Cardiac fibroblast (primary cell): Measurements from ENCODE around the gene IL23R.

ENCODE experiments used
- DNase-seq, 2 donors: peaks; one replicate each; pipeline versions ENCODE4 v3.0.0 to v3.0.0-alpha.2; 2010; ENCODE audit warnings: low read depth in 2 of 2
- H3K4me3 ChIP-seq, 2 donors: replicated peaks in 1 of 2; 1 replicate in 1 of 2; 2 replicates in 1 of 2; pipeline ENCODE4 v1.5.1; 2011; ENCODE audit warnings: low read depth in 2 of 2, low read length in 2 of 2, mild to moderate bottlenecking in 2 of 2, moderate library complexity in 1 of 2
- TF ChIP-seq, protein P1 (sequence below): IDR thresholded peaks from one replicate; pipeline ENCODE4 v1.5.1; 2011; ENCODE audit warnings: low read depth, mild to moderate bottlenecking, low read length, inconsistent platforms

The IL23R gene

GRCh38 chr1:67191668-67192520, 25.6 kb downstream of the IL23R start:
- TF ChIP-seq, protein P1, sequence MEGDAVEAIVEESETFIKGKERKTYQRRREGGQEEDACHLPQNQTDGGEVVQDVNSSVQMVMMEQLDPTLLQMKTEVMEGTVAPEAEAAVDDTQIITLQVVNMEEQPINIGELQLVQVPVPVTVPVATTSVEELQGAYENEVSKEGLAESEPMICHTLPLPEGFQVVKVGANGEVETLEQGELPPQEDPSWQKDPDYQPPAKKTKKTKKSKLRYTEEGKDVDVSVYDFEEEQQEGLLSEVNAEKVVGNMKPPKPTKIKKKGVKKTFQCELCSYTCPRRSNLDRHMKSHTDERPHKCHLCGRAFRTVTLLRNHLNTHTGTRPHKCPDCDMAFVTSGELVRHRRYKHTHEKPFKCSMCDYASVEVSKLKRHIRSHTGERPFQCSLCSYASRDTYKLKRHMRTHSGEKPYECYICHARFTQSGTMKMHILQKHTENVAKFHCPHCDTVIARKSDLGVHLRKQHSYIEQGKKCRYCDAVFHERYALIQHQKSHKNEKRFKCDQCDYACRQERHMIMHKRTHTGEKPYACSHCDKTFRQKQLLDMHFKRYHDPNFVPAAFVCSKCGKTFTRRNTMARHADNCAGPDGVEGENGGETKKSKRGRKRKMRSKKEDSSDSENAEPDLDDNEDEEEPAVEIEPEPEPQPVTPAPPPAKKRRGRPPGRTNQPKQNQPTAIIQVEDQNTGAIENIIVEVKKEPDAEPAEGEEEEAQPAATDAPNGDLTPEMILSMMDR, result no peak
- peak in 1 of 2 donors; percentile 40 for DNase-seq
- no peak overlapping the region for H3K4me3 ChIP-seq

DNA sequence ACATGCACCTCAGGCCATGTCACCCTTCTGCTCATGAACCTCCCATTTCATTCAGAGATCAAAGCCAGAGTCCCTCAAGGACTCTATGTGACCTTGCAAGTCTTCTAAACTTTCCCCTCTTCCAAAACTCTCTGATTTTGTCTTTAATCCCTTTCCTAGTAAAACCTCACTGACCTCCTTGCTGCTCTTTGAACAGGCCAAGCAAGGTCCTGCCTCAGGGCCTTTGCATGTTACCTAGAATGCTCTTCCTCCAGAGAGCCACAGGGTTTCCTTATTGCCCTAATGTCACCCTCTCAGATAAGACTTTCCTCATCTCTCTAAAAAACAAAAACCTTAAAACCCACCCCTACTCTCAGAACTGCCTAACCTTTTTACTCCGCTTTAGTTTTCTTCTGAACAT, 26.6 kb downstream of the IL23R start:
- no peak for DNase-seq
- TF ChIP-seq, protein P1, result no peak
- H3K4me3 ChIP-seq, result no peak overlapping the region

- TF ChIP-seq, protein P1, result no peak
These were observed 27.4 kb downstream of the IL23R start for GRCh38 chr1:67193704-67194103.

DNA sequence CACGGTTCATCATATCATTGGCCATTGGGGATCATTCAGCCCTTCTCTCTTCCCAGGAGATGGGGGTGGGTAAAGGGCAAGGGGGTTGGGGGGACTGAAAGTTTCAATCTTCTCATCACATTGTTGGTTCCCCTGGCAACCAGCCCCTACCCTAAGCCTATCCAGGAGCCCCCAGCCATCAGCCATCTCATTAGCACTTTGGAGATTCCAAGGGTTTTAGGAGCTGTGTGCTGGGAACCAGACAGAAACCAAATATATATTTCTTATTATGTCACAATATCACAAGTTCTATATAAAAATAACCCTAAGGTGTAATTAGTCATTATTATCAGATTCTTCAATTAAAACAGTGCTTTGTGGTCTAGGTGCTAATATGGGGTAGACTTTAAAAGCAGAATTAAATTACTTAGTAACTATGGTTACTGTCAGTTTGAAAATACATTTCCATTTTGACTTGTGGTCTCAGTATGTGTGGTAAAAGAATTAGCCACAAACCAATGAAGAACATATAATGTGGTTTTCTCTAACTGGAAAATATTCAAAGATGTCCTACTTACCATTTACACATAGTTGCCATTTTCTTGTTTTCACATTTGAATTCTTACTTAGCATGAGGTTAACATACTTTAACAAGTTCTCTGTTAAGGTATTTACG, 28.1 kb downstream of the IL23R start:
- H3K4me3 ChIP-seq, result no peak overlapping the region
- TF ChIP-seq, protein P1, result no peak
- no peak for DNase-seq

More at GRCh38 chr1:67193704-67194103, 27.4 kb downstream of the IL23R start:
- no peak for DNase-seq
- H3K4me3 ChIP-seq, result no peak overlapping the region

DNA sequence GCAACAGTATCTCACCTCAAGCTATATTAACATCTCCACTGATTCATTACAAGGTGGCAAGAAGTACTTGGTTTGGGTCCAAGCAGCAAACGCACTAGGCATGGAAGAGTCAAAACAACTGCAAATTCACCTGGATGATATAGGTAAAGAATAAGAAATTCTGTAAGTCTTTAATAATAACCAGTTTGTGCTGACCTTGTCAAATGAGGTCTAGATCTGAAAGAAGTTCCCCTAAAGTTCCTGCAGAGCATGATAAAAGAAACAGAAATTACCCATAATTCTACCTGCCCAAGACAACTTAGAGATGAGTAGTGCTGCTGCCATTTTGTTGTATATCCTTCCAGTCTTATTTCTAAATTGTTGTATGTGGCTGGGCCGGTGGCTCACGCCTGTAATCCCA, 34.5 kb downstream of the IL23R start:
- no peak overlapping the region for H3K4me3 ChIP-seq
- no peak for DNase-seq
- TF ChIP-seq, protein P1, result no peak

DNA sequence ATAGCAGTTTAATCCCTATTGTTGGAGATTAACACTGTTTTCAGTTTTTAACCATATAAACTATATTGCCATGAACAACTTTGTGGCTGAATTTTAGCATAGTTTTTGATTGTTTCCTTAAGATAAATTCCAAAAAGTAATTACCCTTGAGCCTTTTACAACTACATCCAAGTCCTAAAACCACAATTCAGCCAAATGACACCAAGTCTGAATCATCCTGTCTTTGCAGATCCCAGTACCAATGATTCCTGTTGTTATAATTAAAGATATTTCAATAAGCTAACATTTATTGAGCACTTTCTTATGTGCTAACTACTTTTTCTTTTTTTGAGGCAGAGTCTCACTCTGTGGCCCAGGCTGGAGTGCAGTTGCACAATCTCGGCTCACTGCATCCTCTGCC, 35.6 kb downstream of the IL23R start:
- TF ChIP-seq, protein P1, result no peak
- no peak overlapping the region for H3K4me3 ChIP-seq

More for the DNA sequence above, 35.6 kb downstream of the IL23R start:
- DNase-seq, result no peak
